Measurements from ENCODE around the gene ADPRHL1.
"Not testable (repeated sequence)": the region's sequence is repeated elsewhere in the genome, so short reads cannot be mapped to it uniquely, and the experiment has no call there.

ADPRHL1 gene

DNA sequence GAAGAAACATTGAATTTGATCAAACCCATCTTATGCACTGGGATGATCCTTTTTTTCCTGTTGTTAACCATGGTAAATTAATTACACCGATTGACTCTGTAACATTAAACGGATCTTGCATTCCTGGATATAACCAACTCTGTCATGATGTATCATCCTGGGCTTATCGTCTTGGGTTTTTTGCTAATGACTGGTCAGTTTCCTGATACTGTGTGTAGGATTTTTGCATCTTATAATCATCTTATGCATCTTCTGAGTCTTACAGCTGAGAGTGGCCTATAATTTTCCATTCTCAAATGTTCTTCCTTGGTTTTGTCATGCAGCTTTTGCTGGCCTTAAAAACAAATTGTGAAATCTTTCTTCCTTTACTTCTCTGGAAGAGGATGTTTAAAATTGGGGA is 24.4 kb upstream of the ADPRHL1 start:
- DNase-seq: no peak

DNA sequence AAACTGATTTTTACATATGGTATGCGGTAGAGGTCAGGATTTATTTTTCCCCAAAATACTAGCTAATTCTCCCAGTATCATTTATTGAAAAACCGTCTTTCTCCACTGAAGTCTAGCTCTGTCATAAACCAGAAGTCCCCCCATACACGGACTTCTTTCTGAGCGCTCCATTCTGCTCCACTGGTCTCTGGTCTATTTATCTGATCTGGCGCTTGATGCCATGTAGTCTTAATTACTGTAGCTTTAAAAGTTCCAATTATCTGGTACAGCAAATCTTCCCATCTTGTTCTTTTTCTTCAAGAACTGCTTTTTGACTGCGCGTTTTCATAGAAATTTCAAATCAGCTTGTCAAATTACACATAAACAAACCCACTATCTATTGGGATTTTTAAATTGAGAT is 23.5 kb upstream of the ADPRHL1 start:
- DNase-seq: no peak

DNA sequence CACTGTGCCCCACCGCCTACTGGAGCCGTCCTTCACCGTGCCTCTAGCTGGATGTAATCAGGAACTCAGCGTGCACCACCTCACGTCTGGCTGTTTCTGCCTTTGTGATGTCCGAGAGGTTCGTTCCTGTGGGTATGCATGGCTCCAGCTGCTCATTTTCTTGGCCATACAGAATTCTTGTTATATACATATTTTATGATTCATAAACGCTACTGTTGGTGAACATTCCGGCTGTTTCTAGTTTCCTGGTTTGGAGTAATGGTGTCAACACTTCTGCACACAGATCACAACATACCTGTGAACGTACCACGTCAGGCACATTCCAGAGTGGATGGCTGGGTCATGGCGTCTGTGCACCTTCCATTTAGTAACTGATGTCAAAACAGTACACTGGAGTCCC is 22.6 kb upstream of the ADPRHL1 start:
- no peak for DNase-seq

DNA sequence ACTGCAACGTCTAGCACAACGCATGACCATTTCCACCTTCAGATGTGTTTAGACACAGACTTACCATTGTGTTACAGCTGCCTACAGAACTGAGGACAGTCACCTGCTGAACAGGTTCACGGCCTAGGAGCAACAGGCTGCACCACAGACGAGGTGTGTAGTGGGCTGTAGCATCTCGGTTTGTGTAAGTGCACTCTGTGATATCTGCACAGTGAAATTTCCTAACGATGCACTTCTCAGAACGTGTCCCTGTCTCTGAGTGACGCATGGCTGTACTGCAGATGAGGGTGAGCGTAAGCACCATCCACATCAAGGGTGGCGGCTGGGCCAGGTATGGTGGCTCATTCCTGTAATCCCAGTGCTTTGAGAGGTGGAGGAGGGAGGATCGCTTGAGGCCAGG is 22.0 kb upstream of the ADPRHL1 start:
- DNase-seq: no peak

DNA sequence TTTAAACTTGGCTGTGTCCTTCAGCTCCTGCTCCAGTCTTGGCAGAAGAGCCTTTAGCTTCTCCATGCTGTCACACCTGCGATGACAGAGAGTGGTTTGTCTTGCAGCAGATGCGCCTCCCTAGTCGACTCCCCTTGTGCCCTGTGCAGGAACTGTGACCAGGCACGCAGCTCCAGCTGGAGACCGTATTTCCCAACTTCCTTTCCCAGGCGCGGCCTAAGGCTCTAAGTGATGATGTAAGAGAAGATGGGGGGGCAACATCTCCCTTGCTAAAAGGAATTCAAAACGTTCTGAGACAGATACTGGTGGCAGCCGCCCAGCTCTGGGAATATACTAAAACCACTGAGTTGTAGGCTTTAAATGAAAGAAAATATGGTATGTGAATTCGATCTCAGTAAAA is 20.9 kb upstream of the ADPRHL1 start:
- DNase-seq: no peak

DNA sequence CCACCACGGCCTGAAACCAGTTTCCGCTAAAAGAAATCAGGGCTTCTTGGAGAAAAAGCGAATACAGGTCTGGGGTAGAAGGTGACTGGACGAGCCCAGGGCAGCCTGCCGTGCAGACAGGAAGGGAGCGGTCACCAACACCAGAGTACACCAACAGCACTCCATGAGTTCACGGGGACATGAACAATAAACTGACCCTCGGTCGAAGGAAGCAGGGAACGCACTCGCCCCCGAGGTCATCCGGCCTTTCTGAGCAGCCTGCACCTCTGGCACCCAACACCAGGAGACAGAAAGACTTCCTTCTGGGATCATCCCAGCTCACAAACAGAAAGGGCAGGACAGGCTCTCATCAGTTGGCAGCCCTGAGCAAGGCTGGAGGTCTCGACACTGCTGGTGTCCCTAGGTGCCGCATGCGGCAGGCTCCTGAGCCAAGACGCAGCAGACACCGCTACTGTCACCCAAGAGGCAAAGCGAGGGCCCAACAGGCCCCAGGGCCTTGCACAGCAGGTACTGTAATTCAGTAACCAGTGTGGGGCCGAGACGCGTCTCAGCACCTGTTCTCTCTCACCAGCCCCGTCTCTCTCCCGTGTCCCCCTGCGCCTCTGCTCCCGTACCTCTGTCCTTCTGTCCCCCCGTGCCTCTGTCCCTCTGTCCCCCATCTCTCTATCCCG is 19.2 kb upstream of the ADPRHL1 start:
- no peak for DNase-seq

DNA sequence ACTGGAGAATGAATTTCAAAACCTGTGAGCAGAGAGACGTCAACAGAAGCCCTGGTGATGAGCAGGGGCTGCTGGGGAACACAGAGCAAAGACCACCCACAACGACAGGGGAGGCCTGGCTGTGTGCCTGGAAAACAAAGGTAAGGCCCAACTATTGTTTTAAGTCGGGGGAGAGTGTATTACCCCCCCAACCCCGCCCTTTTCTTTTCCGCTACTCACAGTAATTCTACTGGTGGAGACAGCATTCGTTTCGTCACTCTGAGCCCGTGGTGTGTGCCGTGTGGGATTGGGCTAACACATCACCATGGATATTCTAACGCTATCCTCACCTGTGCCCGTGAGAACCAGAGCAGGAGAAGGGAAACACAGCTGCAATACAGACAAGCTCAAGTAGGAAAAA is 18.6 kb upstream of the ADPRHL1 start:
- DNase-seq: no peak

DNA sequence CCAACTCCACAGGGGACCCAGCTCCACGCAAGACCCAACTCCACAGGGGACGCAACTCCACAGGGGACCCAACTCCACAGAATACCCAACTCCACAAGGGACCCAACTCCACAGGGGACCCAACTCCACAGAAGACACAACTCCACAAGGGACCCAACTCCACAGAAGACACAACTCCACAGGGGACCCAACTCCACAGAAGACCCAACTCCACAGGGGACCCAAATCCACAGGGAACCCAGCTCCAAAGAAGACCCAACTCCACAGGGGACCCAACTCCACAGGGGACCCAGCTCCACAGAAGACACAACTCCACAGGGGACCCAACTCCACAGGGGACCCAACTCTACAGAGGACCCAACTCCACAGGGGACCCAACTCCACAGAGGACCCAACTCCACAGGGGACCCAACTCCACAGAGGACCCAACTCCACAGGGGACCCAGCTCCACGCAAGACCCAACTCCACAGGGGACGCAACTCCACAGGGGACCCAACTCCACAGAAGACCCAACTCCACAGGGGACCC is 17.4 kb upstream of the ADPRHL1 start:
- DNase-seq: not testable (repeated sequence)

DNA sequence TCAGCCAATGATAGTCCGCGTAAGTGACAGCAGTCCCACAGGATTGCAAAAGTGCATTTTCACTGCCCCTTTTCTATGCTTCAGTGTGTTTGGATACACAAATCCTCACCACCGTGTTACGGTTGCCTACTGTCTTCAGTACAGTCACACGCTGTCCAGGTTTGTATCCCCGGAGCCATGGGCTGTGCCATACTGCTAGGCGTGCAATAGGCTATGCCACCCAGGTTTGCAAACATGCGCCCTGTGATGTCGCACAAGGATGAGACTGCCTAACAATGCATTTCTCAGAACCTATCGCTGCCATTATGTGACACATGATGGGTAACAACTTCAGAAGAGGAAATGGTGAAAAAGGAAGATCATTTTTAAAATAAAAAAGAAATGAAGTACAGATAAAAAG is 16.8 kb upstream of the ADPRHL1 start:
- DNase-seq: no peak

DNA sequence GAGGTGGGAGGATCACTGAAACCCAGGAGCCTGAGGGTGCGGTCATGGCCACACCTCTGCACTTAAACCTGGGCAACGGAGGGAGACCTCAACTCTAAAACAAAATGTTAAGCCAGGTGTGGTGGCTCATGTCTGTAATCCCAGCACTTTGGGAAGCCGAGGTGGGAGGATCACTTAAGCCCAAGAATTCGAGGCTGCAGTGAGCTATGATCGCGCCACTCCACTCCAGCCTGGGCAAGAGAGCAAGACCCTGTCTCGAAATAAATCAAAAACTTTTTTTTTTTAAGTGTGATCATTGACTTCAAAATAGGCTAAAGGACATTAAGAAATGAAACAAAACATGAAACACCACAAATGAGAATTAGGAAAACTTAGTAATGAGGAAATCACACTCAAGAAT is 16.3 kb upstream of the ADPRHL1 start:
- DNase-seq: no peak

DNA sequence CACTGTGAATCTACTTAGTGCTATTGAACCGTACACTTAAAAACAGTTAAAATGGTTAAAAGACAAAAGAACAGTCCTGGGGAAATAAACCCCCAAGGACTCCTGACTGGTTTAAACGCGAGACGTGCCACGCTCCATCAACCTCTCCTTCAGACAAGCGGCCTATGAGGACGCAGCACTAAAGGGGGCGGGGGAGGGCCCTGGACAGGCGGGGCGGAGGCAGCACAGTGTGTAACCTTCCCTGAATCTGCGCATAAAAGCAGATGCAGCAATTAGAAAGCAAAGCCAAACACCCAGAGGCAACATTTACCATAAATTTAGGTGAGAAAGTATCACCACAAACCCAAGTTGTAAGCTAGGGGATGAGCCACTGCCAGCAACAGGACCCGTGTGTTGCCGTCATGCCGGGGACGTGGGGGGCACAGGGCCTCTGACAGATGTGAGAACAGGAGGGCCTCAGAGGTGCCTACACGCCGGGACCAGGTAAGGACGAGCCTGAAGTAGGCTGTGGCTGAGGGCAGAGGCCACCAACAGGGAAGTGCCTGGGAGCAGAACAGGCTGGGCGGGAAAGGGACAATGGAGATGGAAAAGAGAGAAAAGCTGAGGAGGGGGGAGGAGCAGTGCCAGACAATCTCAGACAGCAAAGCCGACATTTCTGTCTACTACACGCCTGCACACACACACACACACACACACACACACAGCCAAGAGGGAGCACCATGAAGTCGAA is 15.3 kb upstream of the ADPRHL1 start:
- no peak for DNase-seq

DNA sequence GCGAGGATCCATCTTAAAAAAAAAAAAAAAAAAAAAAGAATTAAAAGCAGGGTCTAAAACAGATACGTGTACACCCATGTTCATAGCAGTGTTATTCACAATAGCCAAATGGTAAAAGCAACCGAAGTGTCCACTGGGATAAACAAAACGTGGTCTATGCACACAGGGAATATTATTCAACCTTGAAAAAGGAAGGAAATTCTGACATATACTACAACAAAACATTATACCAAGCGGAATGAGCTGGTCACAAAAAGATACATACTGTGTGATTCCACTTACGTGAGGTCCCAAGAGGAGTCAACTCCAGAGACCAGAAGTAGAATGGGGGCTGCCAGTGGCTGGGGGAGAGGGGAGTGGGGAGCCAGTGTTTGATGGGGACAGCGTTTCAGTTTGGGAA is 14.7 kb upstream of the ADPRHL1 start:
- DNase-seq: no peak

DNA sequence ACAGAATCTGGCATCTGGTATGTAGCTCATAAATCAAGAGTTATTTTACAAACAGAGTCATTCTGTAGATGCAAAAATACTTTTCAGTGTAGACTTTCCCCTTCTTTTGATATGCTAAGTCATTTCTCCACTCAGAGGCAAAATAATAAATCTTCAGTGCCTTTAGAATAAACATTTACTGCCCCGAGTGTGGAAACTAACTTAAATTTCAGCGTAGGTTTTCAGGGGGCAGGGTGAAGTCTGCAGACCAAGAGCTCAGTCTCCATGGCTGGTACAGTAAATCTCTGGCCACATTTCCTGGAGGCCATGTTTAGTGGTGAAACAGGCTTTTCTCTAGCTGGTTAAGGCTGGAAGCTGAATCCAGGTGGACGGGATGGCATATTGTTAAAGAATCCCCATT is 13.1 kb upstream of the ADPRHL1 start:
- no peak for DNase-seq

DNA sequence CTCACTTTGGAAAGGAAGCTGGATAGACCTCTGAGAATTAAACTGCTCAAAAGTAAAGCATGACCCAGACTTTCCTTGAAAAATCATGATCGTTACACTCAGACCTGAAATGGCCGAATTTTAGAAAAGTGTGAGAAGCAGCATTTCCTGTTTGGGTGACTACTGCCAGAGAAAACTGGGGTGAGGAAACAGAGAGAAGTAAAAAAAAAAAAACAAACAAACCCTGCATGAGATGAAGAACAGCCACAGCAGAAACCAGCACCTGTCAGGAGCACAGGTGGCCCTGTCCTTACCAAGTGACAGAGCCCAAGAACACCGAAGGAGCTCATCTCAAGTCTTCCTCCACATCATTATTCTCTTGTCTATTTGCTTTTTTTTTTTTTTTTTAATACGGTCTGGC is 12.0 kb upstream of the ADPRHL1 start:
- no peak for DNase-seq

DNA sequence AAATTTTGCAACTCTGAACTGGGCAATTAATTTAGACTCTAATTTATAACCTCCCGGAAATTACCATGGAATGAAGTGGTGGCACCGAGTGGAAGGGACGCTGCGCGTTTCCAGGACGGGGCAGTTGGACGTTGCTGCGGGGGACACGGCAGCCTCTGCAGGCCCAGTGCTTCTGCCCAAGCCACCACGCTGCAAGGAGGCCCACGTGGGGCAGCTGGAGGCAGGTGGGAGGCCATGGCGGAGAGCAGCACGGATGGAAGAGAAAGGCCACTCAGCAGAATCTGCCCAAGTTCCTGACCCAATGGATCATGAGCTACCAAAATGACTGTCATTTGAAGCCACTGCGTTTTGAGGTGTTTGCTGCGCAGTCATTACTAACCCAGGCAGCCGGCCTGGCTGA is 11.2 kb upstream of the ADPRHL1 start:
- DNase-seq: no peak

DNA sequence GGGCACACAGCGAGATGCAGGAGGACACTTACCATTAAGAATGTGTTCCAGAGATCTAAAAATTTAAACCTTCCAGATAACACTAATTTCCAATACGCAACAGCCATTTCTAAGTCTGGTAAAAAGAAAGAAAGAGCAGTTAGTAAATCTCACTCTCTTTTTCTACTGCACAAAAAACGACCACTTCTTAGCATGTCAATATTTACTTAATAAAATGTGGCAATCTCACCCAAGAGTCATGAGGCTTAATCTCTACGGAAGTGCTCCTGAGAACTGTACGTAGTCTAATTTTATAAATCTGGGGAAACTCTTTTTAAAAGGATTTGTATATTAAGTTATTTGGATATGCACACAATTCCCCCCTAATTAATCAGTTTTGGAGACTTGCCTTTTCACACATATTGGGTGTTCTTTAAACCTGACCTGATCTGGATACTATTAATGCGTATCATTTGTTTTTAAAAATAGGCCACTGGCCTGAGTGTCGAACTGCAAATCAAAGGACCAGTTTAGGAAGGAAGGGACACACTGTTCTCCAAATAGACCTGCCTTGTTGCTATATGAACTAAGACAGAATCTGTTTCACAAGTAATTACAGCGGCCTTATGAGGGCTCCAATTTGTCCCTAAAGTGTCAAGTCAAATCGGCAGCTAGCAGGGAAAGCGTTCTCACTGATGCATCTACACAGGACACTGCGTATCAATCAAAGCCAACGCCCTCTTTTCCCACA is 7.9 kb upstream of the ADPRHL1 start:
- no peak for DNase-seq

DNA sequence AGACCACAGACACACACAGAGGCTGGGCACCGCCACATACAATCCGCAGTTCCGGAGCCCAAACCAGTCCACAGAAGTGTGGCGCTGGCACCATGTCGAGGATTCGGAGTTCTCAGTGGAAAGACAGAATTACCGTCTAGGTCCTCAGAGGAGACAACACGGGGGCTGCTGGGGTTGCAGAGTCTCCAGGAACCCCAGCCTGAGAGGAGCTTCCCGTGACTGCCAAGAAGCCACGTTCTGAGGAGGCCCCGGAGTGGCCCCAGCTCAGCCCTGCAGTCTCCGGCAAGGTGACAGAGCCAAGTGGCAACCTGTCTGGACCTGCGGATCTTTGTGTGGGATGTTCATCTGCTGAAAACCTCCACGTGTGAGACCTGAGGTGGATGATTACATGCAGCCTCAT is 7.3 kb upstream of the ADPRHL1 start:
- no peak for DNase-seq

DNA sequence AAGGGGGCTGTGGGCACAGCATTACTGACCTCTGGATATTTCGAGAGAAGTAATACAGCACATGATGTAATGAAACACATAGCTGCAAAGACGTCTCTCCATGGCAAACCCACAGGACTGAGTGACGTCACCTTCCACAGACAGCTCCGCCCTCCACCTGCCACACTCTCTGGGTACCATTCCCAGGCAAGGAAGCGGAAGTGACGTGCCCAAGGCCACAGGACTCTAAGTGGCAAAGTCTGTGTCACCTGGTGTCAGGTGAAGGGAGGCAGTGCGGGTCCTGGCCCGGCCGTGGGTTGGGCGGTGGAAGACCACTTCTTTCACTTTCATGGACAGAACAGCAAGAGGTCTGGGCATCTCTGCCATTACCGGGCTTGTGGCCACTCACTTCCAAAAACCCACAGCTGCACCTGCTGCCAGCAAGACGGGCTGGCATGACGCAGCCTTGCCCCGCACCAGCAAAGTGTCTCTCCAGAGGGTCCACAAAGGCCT is 6.8 kb upstream of the ADPRHL1 start:
- DNase-seq: no peak

DNA sequence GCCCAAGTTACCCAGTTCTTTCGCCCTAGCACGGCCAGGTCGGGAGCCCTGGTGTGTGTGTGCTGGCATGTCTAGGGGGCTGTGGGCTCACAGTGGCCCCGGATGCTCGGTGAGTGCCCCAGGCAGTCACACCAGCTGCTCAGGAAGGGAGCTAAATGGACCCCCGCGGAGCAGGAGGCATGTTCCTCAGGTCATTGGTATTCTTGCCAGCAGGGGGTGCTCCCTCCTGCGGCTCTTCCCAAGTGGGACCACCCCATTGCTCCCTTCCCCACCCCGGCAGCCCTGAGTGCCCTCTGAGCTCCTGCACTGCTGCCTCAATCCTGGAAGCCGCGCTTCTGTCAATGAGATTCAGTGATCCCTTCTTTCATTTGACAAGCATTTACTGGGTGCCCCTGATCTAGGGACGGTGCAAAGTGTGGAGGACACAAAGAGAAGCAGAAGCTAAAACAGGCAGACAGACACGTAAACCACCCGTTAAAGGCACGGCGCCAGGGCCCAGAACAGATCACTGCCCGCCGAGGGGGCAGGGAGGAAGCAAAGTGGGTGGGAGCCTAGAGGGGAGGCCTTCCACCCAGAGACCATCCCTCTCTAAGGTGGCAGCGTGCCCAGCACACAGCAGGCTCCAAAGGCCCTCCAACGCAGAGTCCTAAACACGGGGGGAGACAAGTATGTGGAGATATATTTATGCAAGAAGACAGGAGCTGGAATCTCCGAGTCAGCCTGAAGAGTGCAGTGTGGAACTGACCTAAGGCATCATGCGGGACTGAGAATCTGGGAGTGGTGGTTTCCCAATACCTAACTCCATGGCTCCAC is 5.2 kb upstream of the ADPRHL1 start:
- no peak for DNase-seq

DNA sequence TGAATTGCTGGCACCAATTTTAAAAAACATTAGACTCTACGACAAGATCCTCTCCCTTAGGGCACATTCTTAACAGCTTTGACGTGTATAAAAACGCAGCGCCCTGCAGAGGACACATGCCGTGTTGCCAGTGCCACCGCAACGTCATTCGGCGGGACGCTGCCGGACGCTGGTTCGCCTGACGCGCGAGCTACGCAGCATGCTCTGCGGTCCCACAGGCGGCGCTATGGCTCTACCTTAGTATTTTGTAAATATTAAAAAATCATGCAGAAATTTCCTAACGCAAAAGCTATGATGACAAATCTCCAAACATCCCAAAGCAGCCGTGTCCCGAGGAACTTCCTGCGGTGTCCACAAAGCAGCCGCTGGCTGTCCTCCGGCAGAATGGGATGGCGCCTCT is 4.2 kb upstream of the ADPRHL1 start:
- no peak for DNase-seq

DNA sequence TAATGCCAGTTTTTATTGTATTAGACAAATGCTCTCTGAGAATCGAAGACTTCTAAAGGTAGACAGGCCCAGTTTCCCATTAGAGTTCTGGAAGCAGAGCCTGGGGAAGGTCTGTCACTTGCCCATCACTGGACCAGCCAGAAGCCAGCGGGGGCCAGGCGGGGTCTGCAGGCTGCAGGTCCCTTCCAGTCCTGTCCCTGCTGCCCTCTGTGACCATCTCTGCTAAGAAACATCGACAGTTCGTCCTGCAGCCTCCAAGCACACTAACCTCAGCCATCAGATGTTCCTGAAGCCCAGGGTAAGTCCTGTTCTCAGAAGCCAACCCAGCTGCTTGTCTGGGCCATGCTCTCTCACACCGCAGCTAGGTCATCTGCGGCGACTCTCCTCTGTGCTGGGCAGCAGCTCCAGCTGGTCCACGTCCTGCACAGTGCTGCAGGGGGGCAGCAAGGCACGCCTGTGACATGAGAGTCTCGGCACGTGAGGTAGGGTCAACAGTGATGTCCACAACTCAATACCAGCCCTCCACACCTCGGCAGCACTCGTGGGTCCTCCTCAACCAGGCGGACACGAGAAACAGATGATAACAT is 2.9 kb upstream of the ADPRHL1 start:
- no peak for DNase-seq

DNA sequence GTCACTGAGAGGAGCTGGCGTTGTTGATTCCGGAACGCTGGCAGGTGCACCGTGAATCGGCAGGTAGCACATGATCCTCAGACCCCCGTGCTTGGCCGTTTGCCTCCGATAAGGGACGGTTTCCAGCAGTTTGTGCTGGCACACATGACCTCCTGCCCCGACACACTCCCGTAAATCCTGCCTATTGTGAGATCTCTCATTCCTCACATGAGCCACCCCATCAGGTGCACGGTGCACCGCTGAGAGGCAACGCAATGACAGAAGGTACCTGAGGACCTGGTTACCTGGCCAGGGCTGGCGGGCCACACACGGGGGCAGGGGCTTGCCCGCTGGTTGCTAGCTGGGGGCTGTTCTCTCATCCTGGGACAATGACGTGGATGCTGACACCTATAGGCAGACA is 2.1 kb upstream of the ADPRHL1 start:
- DNase-seq: no peak

DNA sequence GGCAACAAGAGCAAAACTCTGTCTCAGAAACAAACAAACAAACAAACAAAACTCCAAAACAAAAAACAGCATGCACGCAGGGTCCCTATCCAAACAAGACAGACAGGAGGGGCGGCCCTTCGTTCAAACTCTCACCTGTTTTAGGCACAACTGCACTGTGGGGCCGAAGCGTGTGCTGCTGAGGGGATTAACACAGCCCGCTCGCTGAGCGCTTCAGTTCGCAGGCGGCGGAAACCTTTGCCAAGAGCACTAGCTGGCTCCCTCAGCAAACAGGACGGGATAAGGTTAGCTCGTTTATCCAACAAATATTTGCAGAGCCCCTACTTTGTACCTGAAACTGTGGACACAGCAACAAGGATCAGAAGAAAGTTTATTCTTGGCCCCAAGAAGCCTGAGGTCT is 1.6 kb upstream of the ADPRHL1 start:
- peak in 1 of 2 experiments; percentile 36 for DNase-seq

All from cerebellar nuclear complex (tissue), 1 donor.